ENCODE data around the gene SCAF4. TPM values are rescaled to one million over a fixed set of nuclear protein-coding genes. Genes with fewer than 3 reads are reported as not detected.
"Not testable (repeated sequence)": the region's sequence is repeated elsewhere in the genome, so short reads cannot be mapped to it uniquely, and the experiment has no call there.

SCAF4 gene
- 49.9 TPM for polyA plus RNA-seq

- Mint-ChIP-seq H3K4me1 (peaks cover 20 to 30% (median 29%) of the 10 kb centered on the region in 3 donors), H3K4me3 (peak within 1 kb of the TSS in 3 of 4 donors; percentile 88 to 95 (median 92)), H3K36me3 (peaks cover 8% of the 10 kb centered on the region), H3K27ac (peak within 1 kb of the TSS in 2 of 3 donors; percentile 73 to 88), H3K27me3 (no peaks in the 10 kb centered on the region), H3K9me3 (no peaks in the 10 kb centered on the region)
Observed at GRCh38 chr21:31731857-31732596, at the start of gene SCAF4. SCAF4 (minus strand) TSS chr21:31732118; CDS start chr21:31731692, 426 bp downstream.

- peaks cover 2% of the 10 kb centered on the region for H3K36me3 Mint-ChIP-seq
- H3K27ac Mint-ChIP-seq, result peak overlapping the region in 1 of 3 donors; percentile 40
- peaks cover 9 to 13% (median 10%) of the 10 kb centered on the region in 3 donors for H3K4me1 Mint-ChIP-seq
- no peaks in the 10 kb centered on the region for H3K9me3 Mint-ChIP-seq
- H3K27me3 Mint-ChIP-seq, result peaks cover 2% of the 10 kb centered on the region
- H3K4me3 Mint-ChIP-seq, result no peak overlapping the region
Observed at GRCh38 chr21:31780944-31781343, 49.0 kb upstream of the SCAF4 start.

GRCh38 chr21:31778546-31778945 lies 46.6 kb upstream of the SCAF4 start:
- H3K36me3 Mint-ChIP-seq, result no peaks in the 10 kb centered on the region
- H3K27me3 Mint-ChIP-seq, result no peaks in the 10 kb centered on the region
- no peaks in the 10 kb centered on the region for H3K9me3 Mint-ChIP-seq
- no peak overlapping the region for H3K4me3 Mint-ChIP-seq
- H3K27ac Mint-ChIP-seq, result no peak overlapping the region
- H3K4me1 Mint-ChIP-seq, result peaks cover 10 to 20% (median 14%) of the 10 kb centered on the region in 3 donors

GRCh38 chr21:31777857-31778256 lies 45.9 kb upstream of the SCAF4 start:
- Mint-ChIP-seq H3K9me3 (no peaks in the 10 kb centered on the region), H3K4me1 (peaks cover 15 to 25% (median 19%) of the 10 kb centered on the region in 3 donors), H3K27me3 (no peaks in the 10 kb centered on the region), H3K4me3 (no peak overlapping the region), H3K27ac (no peak overlapping the region), H3K36me3 (no peaks in the 10 kb centered on the region)

- H3K27ac Mint-ChIP-seq, result peak overlapping the region in 1 of 3 donors; percentile 98
- no peaks in the 10 kb centered on the region for H3K9me3 Mint-ChIP-seq
- H3K4me3 Mint-ChIP-seq, result no peak overlapping the region
- H3K36me3 Mint-ChIP-seq, result peaks cover 1% of the 10 kb centered on the region
- peaks cover 24 to 31% (median 25%) of the 10 kb centered on the region in 3 donors for H3K4me1 Mint-ChIP-seq
- no peaks in the 10 kb centered on the region for H3K27me3 Mint-ChIP-seq
Observed at GRCh38 chr21:31774031-31774430, 42.1 kb upstream of the SCAF4 start.

- Mint-ChIP-seq H3K36me3 (peaks cover 1% of the 10 kb centered on the region), H3K27me3 (no peaks in the 10 kb centered on the region), H3K9me3 (peaks cover 0 to 1% (median 1%) of the 10 kb centered on the region in 3 donors), H3K27ac (peak overlapping the region; percentile 88 to 98 (median 90)), H3K4me1 (peaks cover 25 to 31% (median 26%) of the 10 kb centered on the region in 3 donors), H3K4me3 (peak overlapping the region; percentile 68 to 92 (median 76))
Observed at GRCh38 chr21:31772674-31773555, 41.0 kb upstream of the SCAF4 start.

- Mint-ChIP-seq H3K27ac (peak overlapping the region in 2 of 3 donors; percentile 78 to 88), H3K4me1 (peaks cover 26 to 33% (median 29%) of the 10 kb centered on the region in 3 donors), H3K9me3 (peaks cover 1 to 2% (median 2%) of the 10 kb centered on the region in 3 donors), H3K4me3 (peak overlapping the region in 1 of 4 donors; percentile 33), H3K27me3 (no peaks in the 10 kb centered on the region), H3K36me3 (peaks cover 3% of the 10 kb centered on the region)
Observed at GRCh38 chr21:31771685-31772084, 39.8 kb upstream of the SCAF4 start.

- Mint-ChIP-seq H3K4me3 (no peak overlapping the region), H3K9me3 (peaks cover 4 to 8% (median 5%) of the 10 kb centered on the region in 3 donors), H3K4me1 (peaks cover 19 to 25% (median 23%) of the 10 kb centered on the region in 3 donors), H3K27ac (peak overlapping the region in 1 of 3 donors; percentile 23), H3K27me3 (no peaks in the 10 kb centered on the region), H3K36me3 (peaks cover 3% of the 10 kb centered on the region)
Observed at GRCh38 chr21:31768710-31769109, 36.8 kb upstream of the SCAF4 start.

GRCh38 chr21:31766899-31767298 lies 35.0 kb upstream of the SCAF4 start:
- H3K9me3 Mint-ChIP-seq, result peaks cover 4 to 8% (median 5%) of the 10 kb centered on the region in 3 donors
- H3K4me1 Mint-ChIP-seq, result peaks cover 12 to 19% (median 14%) of the 10 kb centered on the region in 3 donors
- peaks cover 1% of the 10 kb centered on the region for H3K36me3 Mint-ChIP-seq
- H3K4me3 Mint-ChIP-seq, result no peak overlapping the region
- no peaks in the 10 kb centered on the region for H3K27me3 Mint-ChIP-seq
- no peak overlapping the region for H3K27ac Mint-ChIP-seq

GRCh38 chr21:31765850-31766249 lies 33.9 kb upstream of the SCAF4 start:
- H3K36me3 Mint-ChIP-seq, H3K27ac Mint-ChIP-seq, H3K4me3 Mint-ChIP-seq, H3K9me3 Mint-ChIP-seq, H3K27me3 Mint-ChIP-seq: not testable (repeated sequence)
- peaks cover 8 to 12% (median 12%) of the 10 kb centered on the region in 3 donors for H3K4me1 Mint-ChIP-seq

- H3K4me3 Mint-ChIP-seq, result peak overlapping the region in 1 of 4 donors; percentile 47
Observed at GRCh38 chr21:31760931-31761330, 29.0 kb upstream of the SCAF4 start.

GRCh38 chr21:31756787-31757186 lies 24.9 kb upstream of the SCAF4 start:
- no peak overlapping the region for H3K27ac Mint-ChIP-seq
- H3K36me3 Mint-ChIP-seq, result peaks cover 6% of the 10 kb centered on the region
- H3K4me3 Mint-ChIP-seq, result no peak overlapping the region
- H3K4me1 Mint-ChIP-seq, result peaks cover 0 to 3% (median 2%) of the 10 kb centered on the region in 3 donors
- H3K9me3 Mint-ChIP-seq, result no peaks in the 10 kb centered on the region
- H3K27me3 Mint-ChIP-seq, result peaks cover 2% of the 10 kb centered on the region

More at GRCh38 chr21:31760931-31761330, 29.0 kb upstream of the SCAF4 start:
- Mint-ChIP-seq H3K9me3 (peaks cover 0 to 4% (median 4%) of the 10 kb centered on the region in 3 donors), H3K27ac (no peak overlapping the region), H3K4me1 (peaks cover 2 to 4% (median 2%) of the 10 kb centered on the region in 3 donors), H3K27me3 (peaks cover 2% of the 10 kb centered on the region), H3K36me3 (no peaks in the 10 kb centered on the region)

- peaks cover 0 to 3% (median 2%) of the 10 kb centered on the region in 3 donors for H3K4me1 Mint-ChIP-seq
- H3K27ac Mint-ChIP-seq, result no peak overlapping the region
- no peaks in the 10 kb centered on the region for H3K27me3 Mint-ChIP-seq
- H3K36me3 Mint-ChIP-seq, result peaks cover 6% of the 10 kb centered on the region
- H3K9me3 Mint-ChIP-seq, result no peaks in the 10 kb centered on the region
- no peak overlapping the region for H3K4me3 Mint-ChIP-seq
Observed at GRCh38 chr21:31755027-31755426, 23.1 kb upstream of the SCAF4 start.

- H3K4me1 Mint-ChIP-seq, result peaks cover 0 to 3% (median 2%) of the 10 kb centered on the region in 3 donors
- no peaks in the 10 kb centered on the region for H3K9me3 Mint-ChIP-seq
- no peak overlapping the region for H3K27ac Mint-ChIP-seq
- H3K36me3 Mint-ChIP-seq, result peaks cover 6% of the 10 kb centered on the region
- no peaks in the 10 kb centered on the region for H3K27me3 Mint-ChIP-seq
- H3K4me3 Mint-ChIP-seq, result no peak overlapping the region
Observed at GRCh38 chr21:31754708-31754960, 22.7 kb upstream of the SCAF4 start.

Data from IgD-negative memory B cell (primary cell).